GM19324 (cell line): ENCODE measurements around the gene PTPRG.

Experiments used
- ATAC-seq: cut with Tn5 transposase; IDR thresholded peaks from one replicate; pipeline ENCODE4 v1.9.1; 2021; ENCODE audit warnings: mild to moderate bottlenecking, moderate library complexity; ENCODE audit not compliant: unreplicated experiment, low FRiP score

The PTPRG gene

GRCh38 chr3:61646851-61647525 lies 85.6 kb downstream of the PTPRG start:
- ATAC-seq: no peak

GRCh38 chr3:61648481-61648880 lies 87.1 kb downstream of the PTPRG start:
- ATAC-seq: no peak

- no peak for ATAC-seq
Measured at GRCh38 chr3:61649381-61650170, 88.2 kb downstream of the PTPRG start.

GRCh38 chr3:61650276-61650675 lies 88.9 kb downstream of the PTPRG start:
- ATAC-seq: no peak

GRCh38 chr3:61650719-61651410 lies 89.5 kb downstream of the PTPRG start:
- ATAC-seq: no peak

- ATAC-seq: no peak
Measured at GRCh38 chr3:61657689-61658088, 96.3 kb downstream of the PTPRG start.

GRCh38 chr3:61662861-61663260 lies 101.5 kb downstream of the PTPRG start:
- ATAC-seq: no peak

- ATAC-seq: no peak
Measured at GRCh38 chr3:61663356-61664104, 102.2 kb downstream of the PTPRG start.

- ATAC-seq: no peak
Measured at GRCh38 chr3:61664105-61664482, 102.7 kb downstream of the PTPRG start.

GRCh38 chr3:61665121-61665520 lies 103.8 kb downstream of the PTPRG start:
- no peak for ATAC-seq

- ATAC-seq: no peak
Measured at GRCh38 chr3:61665987-61666386, 104.6 kb downstream of the PTPRG start.

- ATAC-seq: no peak
Measured at GRCh38 chr3:61666615-61667330, 105.4 kb downstream of the PTPRG start.

- ATAC-seq: no peak
Measured at GRCh38 chr3:61667383-61667782, 106.0 kb downstream of the PTPRG start.

- no peak for ATAC-seq
Measured at GRCh38 chr3:61667814-61668213, 106.4 kb downstream of the PTPRG start.

GRCh38 chr3:61668317-61668864 lies 107.0 kb downstream of the PTPRG start:
- peak; percentile 71 for ATAC-seq

- no peak for ATAC-seq
Measured at GRCh38 chr3:61669203-61669602, 107.8 kb downstream of the PTPRG start.

GRCh38 chr3:61669668-61670299 lies 108.4 kb downstream of the PTPRG start:
- peak; percentile 83 for ATAC-seq

GRCh38 chr3:61673651-61674050 lies 112.3 kb downstream of the PTPRG start:
- ATAC-seq: no peak

GRCh38 chr3:61674596-61674995 lies 113.2 kb downstream of the PTPRG start:
- no peak for ATAC-seq
